BE2C (cell line): ENCODE data around the gene AGAP1.
"Not testable (repeated sequence)": the region's sequence is repeated elsewhere in the genome, so short reads cannot be mapped to it uniquely, and the experiment has no call there.

Source experiments
- DNase-seq: peaks from one replicate; pipeline ENCODE4 v3.0.0-alpha.2; 2020
- H3K27me3 ChIP-seq: fragments of 250-450 bp; sonication (Bioruptor Pico); 2 replicates; pipeline ENCODE4 v1.5.1; 2020; ENCODE audit warnings: mild to moderate bottlenecking
- H3K36me3 ChIP-seq: fragments of 250-450 bp; sonication (Bioruptor Pico); 2 replicates; pipeline ENCODE4 v1.5.1; 2020; ENCODE audit warnings: mild to moderate bottlenecking
- H3K4me1 ChIP-seq: fragments of 250-450 bp; sonication (Bioruptor Pico); 2 replicates; pipeline ENCODE4 v1.5.1; 2020
- H3K4me3 ChIP-seq: 2 replicates; pipeline ENCODE4 v1.5.1; 2011; ENCODE audit warnings: low read depth, low read length
- H3K9me3 ChIP-seq: fragments of 250-450 bp; sonication (Bioruptor Pico); 2 replicates; pipeline ENCODE4 v1.5.1; 2020
- TF ChIP-seq, protein P1 (sequence below): IDR thresholded peaks from 2 replicates; pipeline ENCODE4 v1.5.1; 2012; ENCODE audit warnings: mild to moderate bottlenecking, low read depth, low read length

Gene AGAP1

DNA sequence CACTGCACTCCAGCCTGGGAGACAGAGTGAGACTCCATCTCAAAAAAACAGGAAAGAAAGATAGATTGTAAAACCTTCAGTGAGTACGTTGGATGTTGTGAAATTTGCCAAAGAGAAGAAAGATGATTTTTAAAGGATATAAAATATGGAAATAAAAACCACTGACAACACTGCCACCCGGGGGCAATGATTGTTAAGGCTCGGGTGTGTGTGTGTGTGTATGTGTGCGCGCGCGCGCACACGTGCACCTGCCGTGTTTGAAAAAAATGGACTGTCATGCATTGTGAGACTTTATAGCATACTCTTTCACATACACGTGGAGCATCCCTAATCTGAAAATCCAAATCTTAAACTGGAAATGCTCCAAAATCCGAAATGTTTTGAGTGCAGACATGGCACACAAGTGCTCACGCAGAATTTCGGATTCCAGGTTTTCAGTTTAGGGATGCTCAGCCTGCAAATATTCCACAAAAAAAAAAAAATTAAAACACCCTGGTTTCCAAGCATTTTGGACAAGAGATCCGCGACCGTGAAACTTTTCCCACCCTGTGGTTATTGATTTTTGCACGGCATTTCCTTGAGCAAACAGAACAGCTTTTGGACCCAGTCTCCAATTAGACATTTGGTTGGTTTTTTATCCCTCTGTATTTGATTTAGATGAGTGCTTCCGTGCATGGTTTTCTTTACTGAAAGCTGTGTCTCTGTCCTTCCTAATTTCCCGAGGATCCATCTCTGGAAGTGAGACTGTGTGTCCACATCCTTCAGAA lies 269.2 kb downstream of the AGAP1 start:
- DNase-seq = no peak
- Histone ChIP-seq H3K9me3 (no peaks in the 10 kb centered on the region), H3K36me3 (no peaks in the 10 kb centered on the region; the same call in 1 of the 2 replicates), H3K4me3 (no peak overlapping the region), H3K4me1 (no peaks in the 10 kb centered on the region), H3K27me3 (no peaks in the 10 kb centered on the region)
- TF ChIP-seq, protein P1, sequence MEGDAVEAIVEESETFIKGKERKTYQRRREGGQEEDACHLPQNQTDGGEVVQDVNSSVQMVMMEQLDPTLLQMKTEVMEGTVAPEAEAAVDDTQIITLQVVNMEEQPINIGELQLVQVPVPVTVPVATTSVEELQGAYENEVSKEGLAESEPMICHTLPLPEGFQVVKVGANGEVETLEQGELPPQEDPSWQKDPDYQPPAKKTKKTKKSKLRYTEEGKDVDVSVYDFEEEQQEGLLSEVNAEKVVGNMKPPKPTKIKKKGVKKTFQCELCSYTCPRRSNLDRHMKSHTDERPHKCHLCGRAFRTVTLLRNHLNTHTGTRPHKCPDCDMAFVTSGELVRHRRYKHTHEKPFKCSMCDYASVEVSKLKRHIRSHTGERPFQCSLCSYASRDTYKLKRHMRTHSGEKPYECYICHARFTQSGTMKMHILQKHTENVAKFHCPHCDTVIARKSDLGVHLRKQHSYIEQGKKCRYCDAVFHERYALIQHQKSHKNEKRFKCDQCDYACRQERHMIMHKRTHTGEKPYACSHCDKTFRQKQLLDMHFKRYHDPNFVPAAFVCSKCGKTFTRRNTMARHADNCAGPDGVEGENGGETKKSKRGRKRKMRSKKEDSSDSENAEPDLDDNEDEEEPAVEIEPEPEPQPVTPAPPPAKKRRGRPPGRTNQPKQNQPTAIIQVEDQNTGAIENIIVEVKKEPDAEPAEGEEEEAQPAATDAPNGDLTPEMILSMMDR = no peak

DNA sequence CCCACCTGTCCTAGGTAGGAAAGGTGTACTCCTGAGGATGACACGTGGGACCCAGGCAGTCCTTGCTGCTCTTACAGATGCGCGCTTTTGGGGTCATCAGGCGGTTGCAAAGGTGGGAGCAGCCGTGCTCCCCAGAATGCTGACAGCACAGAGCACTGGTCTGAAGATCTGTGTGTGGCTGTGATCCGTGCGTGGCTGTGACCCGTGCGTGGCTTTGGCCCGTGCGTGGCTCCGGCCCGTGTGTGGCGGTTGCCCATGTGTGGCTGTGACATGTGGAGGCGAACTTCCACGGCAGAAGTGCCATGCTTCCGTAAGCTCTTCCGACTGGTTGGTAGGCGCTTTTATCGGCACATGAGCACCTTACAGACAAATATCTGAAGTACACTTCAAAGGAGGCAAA lies 270.0 kb downstream of the AGAP1 start:
- H3K27me3 ChIP-seq = no peaks in the 10 kb centered on the region
- DNase-seq = no peak
- H3K4me1 ChIP-seq = no peaks in the 10 kb centered on the region
- H3K36me3 ChIP-seq = no peaks in the 10 kb centered on the region; the same call in 1 of the 2 replicates
- H3K4me3 ChIP-seq = no peak overlapping the region
- no peaks in the 10 kb centered on the region for H3K9me3 ChIP-seq
- TF ChIP-seq, protein P1 = no peak

DNA sequence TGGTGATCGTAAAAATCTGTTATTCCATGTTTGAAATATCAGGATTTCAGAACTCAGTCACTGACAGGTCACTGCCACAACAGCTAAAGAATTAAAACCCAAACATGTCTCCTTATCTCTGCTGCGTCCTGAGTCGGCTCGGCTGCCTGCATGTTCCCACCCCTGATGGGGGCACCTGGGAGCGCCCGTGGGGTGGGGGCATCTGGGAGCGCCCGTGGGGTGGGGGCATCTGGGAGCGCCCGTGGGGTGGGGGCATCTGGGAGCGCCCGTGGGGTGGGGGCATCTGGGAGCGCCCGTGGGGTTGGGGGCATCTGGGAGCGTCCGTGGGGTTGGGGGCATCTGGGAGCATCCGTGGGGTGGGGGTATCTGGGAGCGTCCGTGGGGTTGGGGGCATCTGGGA lies 270.6 kb downstream of the AGAP1 start:
- not testable (repeated sequence) for H3K36me3 ChIP-seq, H3K4me1 ChIP-seq, H3K9me3 ChIP-seq, DNase-seq, H3K27me3 ChIP-seq, H3K4me3 ChIP-seq

GRCh38 chr2:235765181-235765820 lies 271.5 kb downstream of the AGAP1 start:
- no peak for DNase-seq
- Histone ChIP-seq H3K36me3 (no peaks in the 10 kb centered on the region; the same call in 1 of the 2 replicates), H3K9me3 (no peaks in the 10 kb centered on the region), H3K27me3 (no peaks in the 10 kb centered on the region), H3K4me1 (no peaks in the 10 kb centered on the region), H3K4me3 (no peak overlapping the region)
- TF ChIP-seq, protein P1 = no peak

GRCh38 chr2:235766278-235766677 lies 272.4 kb downstream of the AGAP1 start:
- no peak overlapping the region for H3K4me3 ChIP-seq
- TF ChIP-seq, protein P1 = peak; percentile 91
- H3K36me3 ChIP-seq = no peaks in the 10 kb centered on the region; the same call in 1 of the 2 replicates
- no peaks in the 10 kb centered on the region for H3K27me3 ChIP-seq
- no peaks in the 10 kb centered on the region for H3K4me1 ChIP-seq
- DNase-seq = peak; percentile 72
- H3K9me3 ChIP-seq = no peaks in the 10 kb centered on the region

- no peak overlapping the region for H3K4me3 ChIP-seq
- H3K36me3 ChIP-seq = no peaks in the 10 kb centered on the region
- no peaks in the 10 kb centered on the region for H3K27me3 ChIP-seq
- no peak for DNase-seq
- TF ChIP-seq, protein P1 = no peak
- no peaks in the 10 kb centered on the region for H3K4me1 ChIP-seq
- no peaks in the 10 kb centered on the region for H3K9me3 ChIP-seq
These were observed 274.8 kb downstream of the AGAP1 start for GRCh38 chr2:235768606-235769005.
